Measurements from ENCODE around the gene CYTH1.
A peak's percentile ranks its signal among the peaks of the same experiment; 100 is the strongest.

The CYTH1 gene, protein sequence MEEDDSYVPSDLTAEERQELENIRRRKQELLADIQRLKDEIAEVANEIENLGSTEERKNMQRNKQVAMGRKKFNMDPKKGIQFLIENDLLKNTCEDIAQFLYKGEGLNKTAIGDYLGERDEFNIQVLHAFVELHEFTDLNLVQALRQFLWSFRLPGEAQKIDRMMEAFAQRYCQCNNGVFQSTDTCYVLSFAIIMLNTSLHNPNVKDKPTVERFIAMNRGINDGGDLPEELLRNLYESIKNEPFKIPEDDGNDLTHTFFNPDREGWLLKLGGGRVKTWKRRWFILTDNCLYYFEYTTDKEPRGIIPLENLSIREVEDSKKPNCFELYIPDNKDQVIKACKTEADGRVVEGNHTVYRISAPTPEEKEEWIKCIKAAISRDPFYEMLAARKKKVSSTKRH

GRCh38 chr17:78781893-78782304 is at the start of gene CYTH1:
CYTH1 (minus strand) TSS chr17:78782273; CDS start chr17:78782223, 50 bp downstream.
- no peak for DNase-seq

- DNase-seq = no peak
Measured at GRCh38 chr17:78829477-78829876, 47.4 kb upstream of the CYTH1 start.

- peak; percentile 21 for DNase-seq
Measured at GRCh38 chr17:78828470-78829185, 46.6 kb upstream of the CYTH1 start.

DNA sequence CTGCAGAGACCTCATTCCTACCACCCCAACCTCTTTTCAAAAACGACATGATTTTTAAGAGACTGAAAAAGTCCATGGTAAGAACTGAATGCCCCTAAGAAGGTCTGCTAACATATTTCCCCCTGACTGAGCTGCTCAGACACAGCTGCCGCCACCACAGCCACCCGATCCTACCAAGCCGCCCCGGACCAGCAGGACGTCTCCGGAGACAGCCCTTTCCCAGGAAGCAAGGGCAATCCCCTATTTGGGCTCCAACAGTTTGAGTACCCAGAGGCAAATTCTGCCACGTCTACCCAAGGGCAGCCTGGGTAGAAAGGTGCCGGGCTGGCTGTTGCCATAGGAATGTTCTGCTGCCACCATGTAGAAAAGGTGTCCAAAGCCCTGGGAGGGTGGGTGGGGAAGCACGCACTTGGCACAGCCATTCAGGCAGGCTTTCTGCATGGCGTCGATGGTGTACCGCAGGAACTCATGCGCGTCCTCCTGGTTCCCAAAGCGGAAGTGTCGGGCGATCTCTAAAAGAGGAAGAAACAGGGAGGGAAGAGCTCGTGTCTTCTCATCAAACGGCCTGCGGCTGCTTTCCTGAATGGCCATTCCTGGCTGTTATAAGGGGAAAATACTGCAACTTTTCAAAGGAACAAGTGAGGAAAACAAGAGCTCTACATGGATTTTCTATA is 44.9 kb upstream of the CYTH1 start:
- DNase-seq = peak; percentile 29

GRCh38 chr17:78826421-78826820 is 44.3 kb upstream of the CYTH1 start:
- DNase-seq = no peak

GRCh38 chr17:78825696-78826095 is 43.6 kb upstream of the CYTH1 start:
- no peak for DNase-seq

DNA sequence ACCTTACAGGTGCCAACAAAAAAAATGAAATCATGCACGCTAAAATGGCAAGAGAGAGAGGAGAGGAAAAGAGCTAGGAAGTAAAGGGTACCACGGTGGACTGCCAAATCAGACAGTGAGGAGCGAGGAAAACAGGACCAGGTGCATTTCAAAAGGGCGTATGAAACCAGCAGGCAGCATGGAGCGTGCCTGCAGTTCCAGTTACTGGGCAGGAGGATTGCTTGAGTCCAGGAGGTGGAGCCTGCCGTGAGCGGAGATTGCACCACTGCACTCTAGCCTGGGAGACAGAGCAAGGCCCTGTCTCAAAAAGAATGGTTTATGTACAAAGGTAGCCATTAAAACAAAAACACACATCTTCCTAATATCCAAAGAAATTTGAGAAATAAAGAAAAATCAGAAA is 42.2 kb upstream of the CYTH1 start:
- DNase-seq = no peak

DNA sequence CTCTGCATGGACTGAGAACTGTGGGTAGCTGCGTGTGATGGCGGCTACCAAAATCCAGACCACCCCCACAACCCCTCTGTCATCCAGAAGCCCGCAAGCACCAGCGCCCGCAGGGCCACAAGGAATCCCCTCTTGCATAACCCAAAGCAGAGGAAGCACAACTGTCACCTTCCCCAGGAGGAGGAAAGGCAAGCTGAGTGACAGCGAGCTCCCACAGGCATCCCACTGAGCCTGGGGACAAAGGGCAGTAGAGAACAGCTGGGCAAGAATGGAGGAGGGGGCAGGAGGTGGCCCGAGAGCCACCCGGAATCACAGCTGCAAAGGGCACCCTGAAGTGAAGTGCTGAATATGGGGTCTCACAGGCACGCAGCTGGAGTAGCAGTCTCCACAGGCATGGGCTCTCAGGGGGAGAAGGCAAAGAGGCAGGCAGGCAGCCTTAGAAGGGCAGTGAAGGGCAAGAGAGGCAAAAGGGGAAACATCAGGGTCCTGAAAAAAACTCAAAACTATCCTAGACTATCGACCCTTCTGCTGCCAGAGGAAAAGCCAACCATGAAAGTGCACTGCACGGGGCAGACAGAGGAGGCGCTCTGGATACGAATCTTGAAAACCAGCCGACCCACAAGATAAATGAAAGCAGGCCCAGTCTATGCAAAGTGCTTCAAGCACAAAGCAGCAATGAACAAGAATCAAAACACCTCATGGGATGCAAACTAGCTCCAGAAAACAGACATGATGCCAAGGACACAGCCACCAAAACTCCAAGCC is 41.4 kb upstream of the CYTH1 start:
- DNase-seq = no peak

- no peak for DNase-seq
Measured at GRCh38 chr17:78822552-78822951, 40.5 kb upstream of the CYTH1 start.

GRCh38 chr17:78821961-78822360 is 39.9 kb upstream of the CYTH1 start:
- DNase-seq = no peak

DNA sequence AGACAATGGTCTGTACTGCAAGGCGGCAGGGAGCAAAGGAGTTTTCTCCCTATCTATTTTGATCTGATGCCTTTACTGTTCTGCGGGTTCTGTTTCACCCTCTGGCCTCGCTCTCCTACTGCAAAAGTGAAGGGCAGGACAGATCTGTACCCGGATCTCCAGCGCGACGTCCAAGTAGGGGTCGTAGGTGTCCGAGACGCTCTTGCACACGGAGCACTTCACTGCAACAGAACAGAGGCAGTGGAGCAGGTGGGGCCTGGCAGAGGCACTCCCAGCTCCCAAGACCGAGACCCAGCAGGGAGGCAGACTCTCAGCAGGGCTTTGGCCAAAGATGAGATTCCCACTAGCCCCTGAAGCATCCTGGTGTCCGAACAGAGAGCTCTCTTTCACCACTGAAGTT is 38.8 kb upstream of the CYTH1 start:
- DNase-seq = no peak

DNA sequence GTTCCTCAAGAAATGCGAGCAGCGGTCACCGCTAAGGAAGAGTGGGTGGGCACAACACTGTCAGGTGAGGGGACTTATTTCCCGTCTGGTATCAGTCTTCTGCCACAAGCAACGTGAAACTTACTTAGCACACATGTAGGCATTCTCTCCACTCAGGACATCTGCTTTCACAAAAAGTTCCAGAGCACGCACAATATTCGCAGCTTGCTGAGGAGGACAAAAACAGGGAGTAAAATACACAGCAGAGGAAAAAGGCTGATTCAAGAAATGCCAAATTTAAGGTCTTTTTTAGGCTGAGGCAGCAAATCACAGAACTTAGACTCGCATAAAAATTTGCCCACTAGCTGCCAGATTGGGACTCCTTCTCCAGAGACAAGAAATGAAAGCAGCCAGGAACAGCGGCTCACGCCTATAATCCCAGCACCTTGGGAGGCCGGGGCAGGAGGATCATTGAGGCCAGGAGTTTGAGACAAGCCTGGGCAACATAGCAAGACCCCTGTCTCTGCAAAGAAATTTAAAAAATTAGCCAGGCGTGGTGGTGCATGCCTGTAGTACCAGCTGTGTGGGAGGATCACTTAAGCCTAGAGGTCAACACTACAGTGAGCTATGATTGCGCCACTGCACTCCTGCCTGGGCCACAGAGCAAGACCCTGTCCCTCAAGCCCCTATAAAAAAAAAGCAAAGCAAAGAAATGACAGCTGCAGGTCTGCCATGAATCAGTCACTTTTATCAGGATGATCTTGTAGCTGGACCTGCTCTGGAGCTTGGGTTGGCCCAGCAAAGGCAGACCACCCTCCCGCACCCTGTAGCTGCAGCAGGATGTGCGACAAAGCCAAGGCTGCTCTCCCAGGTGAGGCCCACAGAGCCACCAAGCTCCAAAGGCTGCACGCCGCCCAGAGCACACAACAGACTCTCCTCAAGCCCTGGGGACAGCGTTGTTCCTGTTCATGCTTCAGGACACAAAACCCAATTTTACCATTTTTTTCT is 38.0 kb upstream of the CYTH1 start:
- no peak for DNase-seq

GRCh38 chr17:78819402-78819801 is 37.3 kb upstream of the CYTH1 start:
- no peak for DNase-seq

- DNase-seq = peak; percentile 88
Measured at GRCh38 chr17:78818932-78819331, 36.9 kb upstream of the CYTH1 start.

- no peak for DNase-seq
Measured at GRCh38 chr17:78818152-78818846, 36.2 kb upstream of the CYTH1 start.

GRCh38 chr17:78817123-78817522 is 35.0 kb upstream of the CYTH1 start:
- no peak for DNase-seq

DNA sequence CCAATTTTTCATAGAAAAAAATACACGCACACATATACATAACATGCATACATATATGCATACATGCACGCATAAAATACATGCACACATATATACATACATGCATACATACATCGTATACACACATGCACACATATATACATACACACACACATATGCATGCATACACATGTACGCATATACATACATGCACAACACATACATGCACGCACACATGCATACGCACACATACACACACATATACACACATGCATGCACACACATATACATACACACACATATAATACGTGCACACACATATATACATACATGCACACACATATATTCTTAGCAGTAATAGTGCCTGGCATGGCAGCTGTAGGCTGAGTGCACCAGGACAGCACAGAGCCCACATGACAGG is 33.6 kb upstream of the CYTH1 start:
- DNase-seq = no peak

GRCh38 chr17:78812855-78813254 is 30.8 kb upstream of the CYTH1 start:
- DNase-seq = no peak

DNA sequence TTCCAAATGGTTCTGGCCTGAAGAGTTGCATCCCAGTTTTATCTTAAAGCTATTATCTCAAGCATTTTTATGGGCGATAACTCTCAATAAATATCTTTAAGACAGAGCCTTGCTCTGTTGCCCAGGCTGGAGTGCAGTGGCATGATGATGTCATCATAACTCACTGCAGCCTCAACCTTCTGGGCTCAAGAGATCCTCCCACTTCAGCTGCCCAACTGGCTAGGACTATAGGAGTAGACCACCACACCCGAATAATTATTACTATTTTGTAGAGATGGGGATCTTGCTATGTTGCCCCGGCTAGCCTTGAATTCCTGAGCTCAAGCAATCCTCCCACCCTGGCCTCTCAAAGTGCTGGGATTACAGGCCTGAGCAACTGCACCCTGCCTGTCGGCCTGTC is 26.1 kb upstream of the CYTH1 start:
- DNase-seq = no peak

DNA sequence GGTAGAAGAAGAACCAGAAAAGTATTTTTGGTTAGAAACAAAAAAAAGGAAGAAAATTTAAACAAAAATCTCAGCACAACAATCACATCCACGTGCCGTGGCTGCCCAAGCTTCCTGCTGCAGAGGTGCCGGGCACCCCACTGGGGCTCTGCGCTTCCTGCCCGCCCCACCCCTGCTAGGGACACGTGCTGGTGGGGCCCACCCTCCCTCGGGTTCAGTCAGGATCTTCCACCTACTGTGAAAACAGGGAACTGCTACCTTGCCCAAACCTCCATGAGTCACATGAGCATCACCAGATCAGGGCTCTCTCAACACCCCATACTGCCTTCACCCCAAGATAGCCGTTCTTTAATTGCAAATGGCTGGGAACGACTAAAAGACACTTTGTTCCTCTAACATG is 24.4 kb upstream of the CYTH1 start:
- DNase-seq = peak; percentile 38

DNA sequence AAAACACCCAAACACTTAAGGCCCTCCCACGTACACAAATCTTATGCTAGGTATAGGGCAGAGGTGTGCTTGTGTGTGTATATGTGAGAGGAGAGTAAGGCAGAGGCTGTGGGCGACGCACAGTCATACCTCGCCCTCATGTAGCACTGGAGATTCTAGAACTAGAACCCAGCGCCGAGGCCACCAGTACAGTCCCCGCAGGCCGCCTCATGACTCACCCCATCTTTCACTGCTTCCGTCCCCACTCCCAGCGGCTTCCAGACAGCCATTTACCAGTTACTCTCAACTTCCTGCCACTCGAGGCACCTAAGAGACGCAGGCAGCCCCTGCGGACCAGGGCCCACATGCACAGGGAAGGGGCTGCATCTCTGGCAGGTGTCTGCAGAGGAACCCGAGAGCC is 23.2 kb upstream of the CYTH1 start:
- DNase-seq = no peak
